NCI-H128 (cell line): ENCODE results near the gene GMFB.
A peak's percentile ranks its signal among the peaks of the same experiment; 100 is the strongest.

Experiments used
- DNase-seq: peaks from one replicate; lab custom pipeline; 2025; ENCODE audit not compliant: unreplicated experiment; lab: John Stamatoyannopoulos, UW

Gene GMFB

DNA sequence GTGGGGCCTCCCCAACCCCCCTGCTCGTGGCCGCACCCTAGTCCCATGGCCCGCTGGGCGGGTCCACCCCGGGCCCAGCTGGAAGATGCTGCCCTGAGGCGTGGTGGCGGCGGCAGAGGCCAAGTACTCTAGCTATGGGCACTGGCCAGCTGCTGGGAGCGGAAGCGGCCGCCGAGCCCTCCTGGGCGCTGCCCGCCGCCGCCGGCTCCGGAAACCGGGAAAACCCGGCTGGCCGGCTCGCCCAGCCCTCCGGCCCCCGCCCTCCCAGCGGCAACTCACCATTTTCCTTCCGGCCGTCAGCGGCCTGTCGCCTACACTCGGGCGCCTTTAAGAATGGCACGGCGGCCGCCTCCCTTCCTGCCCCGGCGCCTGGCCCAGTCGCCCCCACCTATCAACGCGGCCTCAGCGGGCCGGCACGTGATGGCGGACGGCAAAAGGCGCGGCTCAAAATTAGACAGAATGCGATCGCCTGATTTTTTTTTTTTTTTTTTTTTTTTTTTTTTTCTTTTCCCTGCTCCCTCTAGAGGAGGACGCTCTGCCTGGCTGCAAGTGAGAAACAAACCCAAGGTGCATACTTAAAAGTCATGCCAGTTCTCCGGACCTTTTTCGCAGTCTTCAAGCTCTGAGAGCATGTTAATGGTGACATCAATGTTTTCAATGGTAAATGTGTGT, at the start of gene GMFB:
GMFB (minus strand) TSS at position 335 of the 672 bp plus-strand sequence; CDS start at position 282, 53 bp downstream.
- DNase-seq: peak; percentile 63

DNA sequence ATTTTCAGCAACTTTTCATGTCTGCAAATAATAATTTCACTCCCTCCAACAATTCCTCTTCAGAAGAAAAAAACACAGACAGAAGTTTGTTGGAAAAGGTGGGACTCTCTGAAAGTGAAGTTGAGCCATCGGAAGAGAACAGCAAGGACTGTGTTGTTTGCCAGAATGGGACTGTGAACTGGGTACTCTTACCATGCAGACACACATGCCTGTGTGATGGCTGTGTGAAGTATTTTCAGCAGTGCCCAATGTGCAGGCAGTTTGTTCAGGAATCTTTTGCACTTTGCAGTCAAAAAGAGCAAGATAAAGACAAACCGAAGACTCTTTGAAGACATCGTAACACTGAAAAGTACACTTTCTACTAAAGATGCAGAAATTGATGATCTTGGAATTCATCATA, 49.3 kb upstream of the GMFB start:
- DNase-seq: no peak

DNA sequence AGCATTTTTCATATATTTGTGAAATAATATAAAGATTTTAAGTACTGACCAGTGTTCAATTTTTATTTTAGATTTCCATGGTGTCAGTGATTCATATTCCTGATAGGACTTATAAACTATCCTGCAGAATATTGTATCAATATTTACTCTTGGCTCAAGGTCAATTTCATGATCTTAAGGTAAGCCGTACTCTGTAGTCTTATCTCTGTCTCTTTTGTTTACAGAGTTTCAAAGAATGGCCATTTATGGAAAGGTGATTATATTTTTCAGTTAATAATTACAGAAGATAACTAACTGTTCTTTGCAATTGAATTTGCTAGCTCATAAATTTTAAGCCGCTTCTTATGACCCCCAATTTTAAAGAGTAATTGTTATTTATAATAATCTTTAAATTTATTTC, 48.9 kb upstream of the GMFB start:
- no peak for DNase-seq

DNA sequence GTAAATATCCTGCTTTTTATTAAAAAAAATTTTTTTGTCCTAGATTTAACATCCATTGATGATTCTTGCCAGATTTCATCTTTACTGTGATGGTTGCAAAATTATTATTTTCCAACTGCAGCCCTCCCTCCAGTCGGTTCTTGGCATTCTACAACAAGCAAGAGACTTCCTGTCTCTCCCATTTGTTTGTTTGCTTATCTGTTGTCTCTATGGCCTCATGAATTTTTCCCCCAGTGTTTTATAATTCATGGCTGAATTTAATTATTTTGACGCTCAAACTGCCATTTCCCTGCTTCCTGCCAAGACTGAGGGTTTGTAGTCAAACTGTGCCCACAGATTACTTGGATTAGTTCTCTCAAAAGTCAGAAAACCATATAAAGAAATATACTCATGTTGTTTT, 46.9 kb upstream of the GMFB start:
- no peak for DNase-seq

DNA sequence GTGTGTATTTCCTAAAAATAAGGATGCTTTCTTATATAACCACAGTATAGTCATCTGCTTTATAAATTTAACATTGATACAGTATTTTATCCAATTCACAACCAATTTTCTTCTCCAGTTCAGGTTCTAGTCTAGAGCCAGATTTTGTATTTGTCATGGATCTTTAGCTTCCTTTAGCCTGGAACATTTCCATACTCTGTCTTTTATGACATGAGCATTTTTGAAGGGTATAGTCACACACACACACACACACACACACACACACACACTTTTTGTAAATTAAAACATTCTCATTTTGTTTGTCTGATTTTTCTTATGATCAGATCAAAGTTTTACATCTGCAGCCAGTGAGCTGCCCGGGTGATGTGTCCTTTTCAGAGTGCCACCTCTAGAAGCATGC, 46.3 kb upstream of the GMFB start:
- no peak for DNase-seq

DNA sequence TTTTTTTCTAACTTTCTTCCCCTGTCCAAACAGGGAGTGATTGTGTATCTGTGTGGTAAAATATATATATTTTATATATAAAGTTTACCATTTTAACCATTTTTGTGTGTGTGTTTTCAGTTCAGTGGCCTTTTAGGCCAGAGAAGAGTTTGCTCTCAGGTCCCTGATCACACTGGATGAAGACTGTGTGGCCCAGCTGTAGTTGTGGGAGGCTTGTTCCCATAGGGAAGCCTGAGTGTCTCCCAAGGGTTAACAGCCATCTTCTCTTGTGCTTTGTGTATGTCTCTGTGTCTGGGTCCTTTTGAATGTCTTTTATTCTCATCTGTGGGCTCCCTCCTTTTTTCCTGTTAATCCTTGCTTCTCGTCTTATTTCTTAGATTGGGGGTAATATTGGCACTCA, 44.3 kb upstream of the GMFB start:
- DNase-seq: no peak

DNA sequence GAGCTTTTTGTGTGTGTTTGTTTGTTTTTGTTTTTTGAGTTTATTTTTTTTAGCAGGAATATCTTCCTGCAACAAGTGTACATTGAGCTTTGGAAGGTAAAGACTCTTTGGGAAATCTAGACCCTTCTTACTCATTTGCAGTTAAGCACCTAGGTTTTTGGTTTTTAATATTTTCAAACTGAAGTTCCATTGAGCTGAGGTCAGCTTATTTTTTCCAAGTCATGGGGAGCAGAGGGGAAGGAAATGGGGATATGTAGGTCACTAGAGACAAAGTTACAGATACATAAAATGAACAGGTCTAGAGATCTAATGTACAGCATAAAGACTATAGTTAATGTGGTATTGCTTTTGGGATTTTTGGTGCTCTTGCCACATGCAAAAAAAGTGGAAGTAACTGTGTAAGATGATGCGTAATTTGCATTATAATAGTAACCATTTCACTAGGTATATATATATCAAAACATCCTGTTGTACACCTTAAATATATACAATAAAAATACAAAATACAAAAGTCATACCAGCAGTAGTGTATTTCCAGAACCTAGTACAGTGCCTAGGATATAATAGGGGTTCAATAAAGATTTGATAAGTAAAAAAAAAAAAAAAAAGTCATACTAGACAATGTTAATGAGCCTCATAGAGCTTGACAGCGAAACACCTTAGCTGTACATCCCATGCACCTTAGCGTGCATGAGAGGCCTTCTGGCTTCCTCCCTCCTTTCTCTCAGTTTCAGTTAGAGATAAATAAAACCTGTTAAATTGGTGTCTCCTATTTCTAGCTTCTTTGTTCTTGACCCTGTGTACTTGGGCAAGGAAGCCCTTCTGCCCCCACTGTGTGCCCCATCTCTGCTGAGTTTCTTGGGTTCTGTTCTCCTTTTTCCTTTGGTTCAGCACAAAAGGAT, 43.6 kb upstream of the GMFB start:
- DNase-seq: no peak

DNA sequence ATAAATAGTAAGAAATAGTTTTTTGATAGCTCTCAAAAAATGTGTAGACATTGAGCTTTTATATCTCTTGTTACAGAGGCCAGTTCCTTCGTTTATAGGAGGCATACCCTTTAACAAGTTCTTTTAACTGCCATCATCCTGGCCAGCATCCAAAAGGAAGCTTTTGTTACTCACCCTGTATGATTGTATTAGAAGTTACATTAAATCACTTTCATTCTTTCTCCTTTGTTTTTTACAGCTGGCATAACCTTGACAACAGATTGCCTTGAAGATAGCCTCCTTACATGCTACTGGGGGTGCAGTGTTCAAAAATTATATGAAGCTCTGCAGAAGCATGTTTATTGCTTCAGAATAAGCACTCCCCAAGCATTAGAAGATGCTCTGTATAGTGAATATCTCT, 41.0 kb upstream of the GMFB start:
- DNase-seq: no peak

DNA sequence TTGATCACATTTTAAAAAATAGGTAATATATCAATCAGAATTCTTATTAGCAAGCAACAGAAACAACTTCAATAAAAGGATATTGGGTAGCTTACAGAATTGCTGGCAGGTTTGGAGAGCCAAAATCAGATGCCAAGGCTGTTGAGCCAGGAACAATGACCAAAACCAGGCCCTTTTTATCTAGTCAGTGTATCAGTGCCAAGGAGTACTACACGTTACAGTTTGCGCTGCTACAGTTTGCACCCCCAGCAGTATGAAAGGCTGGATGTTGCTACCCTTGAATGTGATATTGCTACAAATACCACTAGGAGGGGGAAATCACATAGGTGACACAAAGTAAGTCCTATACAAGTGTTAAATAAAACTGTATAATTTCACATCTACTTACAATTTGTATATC, 40.2 kb upstream of the GMFB start:
- DNase-seq: no peak

DNA sequence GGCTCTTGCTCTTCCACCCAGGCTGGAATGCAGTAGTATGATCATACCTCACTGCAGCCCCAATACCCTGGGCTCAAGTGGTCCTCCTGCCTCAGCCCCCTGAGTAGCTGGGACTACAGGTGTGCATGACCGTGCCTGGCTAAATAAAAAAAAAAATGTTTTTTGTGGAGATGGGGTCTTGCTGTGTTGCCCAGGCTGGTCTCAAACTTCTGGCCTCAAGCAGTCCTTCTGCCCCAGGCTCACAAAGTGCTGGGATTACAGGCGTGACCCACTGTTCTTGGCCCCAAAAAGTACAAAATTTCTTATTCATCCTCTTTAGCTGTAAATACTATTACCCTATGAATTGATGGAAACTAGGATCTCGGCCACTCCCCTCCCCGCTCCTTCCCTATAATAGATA, 35.6 kb upstream of the GMFB start:
- DNase-seq: no peak

DNA sequence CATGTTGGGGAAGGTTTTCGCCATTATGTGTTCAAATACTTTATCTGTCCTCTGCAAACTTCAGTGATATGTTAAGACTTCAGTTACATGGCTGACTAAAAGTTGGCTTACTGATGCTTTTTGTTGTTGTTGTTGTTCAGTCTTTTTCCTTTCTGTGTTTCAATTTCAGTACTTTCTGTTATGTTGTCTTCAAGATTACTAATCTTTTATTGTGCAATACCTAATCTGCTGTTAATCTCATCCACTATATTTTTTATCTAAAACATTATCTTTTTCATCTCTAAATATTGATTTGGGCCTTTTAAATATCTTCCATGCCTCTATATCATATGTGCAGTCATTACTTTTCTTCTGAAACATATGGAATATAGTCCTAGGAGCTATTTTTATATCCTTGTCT, 27.9 kb upstream of the GMFB start:
- no peak for DNase-seq

DNA sequence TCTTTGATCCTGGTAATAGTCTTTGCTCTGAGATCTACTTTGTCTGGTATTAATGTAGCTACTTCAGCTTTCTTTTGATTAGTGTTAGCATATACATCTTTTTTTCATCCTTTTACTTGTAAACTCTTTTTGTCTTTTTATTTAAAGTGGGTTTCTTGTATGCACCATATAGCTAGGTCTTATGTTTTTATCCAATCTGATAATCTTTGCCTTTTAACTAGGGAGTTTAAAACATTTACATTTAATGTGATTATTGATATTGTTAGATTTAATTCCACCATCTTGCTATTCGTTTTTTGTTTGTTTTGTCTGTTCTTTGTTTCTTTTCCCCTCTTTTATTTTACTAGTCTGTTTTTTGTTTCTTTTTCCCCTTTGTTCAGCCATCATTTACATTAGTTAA, 26.9 kb upstream of the GMFB start:
- no peak for DNase-seq

DNA sequence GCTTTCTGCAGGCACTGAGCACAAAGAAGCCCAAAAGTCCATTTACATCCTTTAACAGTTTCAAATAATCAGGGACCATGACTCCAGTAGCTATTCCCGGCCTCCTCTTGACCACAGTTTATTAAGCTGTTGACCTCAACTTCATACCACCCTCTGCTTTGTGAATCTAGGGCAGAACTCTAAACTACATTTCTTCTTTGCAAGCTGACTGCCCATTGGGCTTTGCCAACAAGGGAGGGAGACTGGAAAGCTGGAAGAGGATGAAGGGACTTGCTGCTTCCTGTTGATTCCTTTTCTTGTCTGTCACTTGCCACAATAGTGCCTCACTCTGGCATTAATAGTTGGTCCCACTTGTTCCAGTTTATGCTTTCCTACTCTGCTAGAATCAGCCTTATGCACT, 23.6 kb upstream of the GMFB start:
- DNase-seq: no peak

DNA sequence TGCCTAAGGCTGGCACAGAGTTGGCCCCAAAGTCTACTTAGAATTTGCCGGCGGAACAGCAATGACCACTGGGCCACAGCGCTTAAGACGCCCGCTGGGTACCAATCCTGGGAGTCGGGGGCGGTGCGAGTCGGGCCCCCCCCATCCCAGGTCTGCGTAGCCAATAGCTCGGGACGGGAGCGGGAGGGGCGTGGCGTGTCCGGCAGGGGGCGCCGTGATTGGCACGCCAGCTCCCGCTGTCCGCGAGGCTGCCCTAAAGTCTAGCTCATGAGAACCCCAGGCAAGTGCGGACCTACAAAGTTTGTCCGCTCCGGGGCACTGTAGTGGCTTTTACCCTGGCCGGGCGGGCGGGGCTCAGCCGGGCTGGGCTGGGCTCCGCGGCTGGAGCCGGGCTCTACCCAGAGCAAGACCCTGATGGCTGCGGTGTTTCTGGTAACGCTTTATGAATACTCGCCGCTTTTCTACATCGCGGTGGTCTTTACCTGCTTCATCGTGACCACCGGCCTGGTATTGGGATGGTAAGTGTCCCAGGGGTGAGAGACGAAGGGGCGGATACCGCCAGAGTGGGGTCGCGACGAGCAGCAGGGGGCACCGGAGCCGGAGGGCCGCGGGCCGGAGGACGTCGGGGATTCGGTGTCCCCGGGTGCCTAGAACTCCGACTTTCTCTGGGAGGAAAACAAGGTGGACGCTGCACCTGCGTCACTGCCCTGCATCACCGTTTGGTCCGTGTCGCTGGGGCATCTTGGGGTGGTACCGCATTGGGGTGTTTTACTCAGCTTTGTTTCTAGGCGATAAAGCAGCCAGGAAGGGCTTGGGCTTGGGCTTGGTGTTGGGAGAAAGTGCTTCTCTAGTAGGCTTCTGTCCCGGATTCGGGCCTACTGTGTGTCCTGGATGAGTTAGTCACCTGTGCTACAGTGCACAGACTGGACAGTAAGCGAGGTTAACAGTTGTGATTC, 21.0 kb upstream of the GMFB start, which contains the start of gene CGRRF1:
CGRRF1 (plus strand) TSS at position 361 of the 956 bp plus-strand sequence; CDS start at position 415, 54 bp downstream.
- peak; percentile 93 for DNase-seq

DNA sequence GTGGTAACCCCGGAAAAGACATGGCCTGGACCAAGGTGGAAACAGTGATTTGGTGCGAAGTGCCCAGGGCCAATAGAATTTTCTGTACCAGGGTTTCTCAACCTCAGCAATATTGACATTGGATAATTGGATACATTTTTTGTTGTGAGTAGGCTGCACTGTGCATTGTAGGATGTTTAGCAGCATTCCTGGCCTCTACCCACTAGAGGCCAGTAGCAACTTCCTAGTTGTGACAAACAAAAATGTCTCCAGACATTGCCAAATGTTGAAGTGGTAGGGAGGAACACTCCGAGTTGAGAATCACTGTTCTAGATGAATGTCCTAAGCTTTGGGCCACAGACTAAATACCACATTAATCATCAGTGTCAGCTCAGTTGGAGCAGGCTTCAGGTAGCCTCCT, 14.7 kb upstream of the GMFB start:
- DNase-seq: no peak

DNA sequence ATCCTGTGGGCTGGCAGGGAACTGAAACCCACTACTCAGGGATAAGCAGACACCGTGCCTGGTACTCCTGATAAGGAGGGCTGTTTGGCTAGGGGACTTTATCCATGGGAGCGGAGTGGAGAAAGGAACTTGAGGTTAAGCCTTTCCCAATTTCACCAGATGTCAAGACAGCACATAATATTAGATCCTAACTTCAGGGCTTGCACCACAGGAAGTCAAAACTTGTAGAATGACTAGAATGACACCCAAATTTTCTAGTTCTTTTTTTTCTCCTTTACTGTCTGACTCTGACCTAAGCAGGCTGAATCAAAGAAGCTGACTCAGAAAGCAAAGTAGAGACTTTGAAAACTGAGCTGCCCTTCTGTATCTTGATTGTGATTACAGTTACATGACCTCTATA, 13.8 kb upstream of the GMFB start:
- DNase-seq: no peak

DNA sequence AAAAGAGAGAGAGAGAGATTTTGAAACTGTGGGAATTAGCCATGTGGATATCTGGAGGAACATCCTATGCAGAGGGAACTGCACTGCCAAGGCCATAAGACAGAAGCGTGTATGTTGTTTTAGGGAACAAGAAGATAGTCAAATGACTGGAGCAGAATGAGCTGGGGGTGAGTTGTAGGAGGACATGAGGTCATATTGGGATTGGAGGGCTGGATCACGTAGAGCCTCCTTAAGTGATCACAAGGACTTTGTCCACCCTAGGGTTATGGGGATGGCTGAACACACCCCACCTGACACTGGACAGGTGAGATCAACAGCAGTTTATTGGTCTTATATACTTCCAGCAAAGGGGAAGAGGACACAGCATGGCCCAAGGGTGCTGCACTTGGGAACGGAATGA, 12.7 kb upstream of the GMFB start:
- DNase-seq: no peak

DNA sequence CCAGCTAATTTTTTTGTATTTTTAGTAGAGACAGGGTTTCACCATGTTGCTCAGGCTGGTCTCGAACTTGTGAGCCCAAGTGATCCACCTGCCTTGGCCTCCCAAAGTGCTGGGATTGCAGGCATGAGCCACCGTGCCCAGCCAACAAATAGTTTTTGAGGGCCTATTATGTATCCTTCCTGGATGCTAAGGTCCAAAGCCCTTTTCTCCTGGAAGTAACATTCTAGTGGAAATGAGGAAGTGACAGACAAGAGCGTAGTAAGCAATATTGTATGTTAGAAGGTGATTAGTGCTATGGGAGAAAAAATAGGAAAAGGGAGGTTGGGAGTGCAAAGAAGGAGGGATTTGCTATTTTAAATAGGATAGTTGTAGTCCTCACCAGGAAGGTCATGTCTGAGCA, 12.0 kb upstream of the GMFB start:
- no peak for DNase-seq

DNA sequence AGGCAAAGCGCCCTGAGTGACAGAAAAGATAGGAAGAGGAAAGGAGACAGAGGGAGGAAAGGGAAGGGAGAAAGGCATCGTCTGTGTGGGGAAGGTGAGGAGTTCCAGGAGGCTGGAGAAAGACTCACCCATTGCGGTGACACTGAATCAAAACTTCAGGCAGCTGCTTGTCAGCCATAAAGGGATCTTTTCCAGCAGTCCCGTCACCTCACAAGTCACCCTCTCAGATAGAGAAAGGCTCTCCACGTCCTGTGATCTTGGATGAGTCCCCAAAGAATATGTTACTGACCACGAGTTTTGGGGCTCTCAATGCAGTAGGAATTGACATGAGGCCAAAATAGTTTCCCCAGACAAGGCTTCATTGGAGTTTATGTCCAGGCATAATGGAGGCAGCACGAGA, 9.8 kb upstream of the GMFB start:
- DNase-seq: no peak

DNA sequence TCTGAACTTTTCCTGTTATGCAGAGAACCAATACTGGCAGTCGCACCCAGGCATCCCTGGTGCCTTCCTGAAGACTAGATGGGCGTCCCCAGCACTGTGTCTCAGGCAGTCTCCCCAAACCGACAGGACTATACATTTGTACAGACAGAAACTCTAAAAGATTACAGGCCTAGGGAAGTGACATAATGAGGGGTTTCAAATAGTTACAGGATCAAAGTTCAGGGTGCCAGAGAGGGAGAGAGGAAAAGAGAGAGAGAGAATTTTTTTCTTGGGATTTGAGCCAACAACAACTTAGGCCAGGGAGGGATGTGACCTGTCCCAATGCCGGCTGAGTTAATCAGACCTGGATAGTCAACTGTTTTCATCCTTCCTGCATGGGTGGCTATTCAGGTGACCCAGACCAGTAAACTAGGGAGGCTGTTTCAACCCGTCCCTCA, 9.3 kb upstream of the GMFB start:
- DNase-seq: no peak

DNA sequence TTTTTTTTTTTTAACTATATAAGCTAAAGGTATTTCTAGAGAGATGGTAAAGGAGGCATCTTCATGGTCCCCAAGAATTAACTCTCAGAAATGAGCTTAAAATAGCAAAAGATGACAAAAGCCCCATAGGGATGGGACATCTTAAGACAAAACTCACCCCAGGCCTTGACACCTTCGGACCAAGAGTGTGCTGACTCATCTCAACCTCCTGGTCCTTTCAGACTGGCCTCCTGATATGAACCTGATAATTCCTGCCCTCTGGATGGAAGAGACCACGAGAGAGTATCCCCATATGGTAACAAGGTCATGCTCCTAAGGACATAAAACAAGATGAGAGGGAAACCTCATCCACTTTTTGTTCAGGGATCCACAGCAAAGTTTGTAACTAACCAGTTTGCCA, 8.4 kb upstream of the GMFB start:
- DNase-seq: no peak
